Dermis microvascular lymphatic vessel endothelial cell (primary cell): ENCODE measurements around the gene TXLNG. TPM values are rescaled to one million over a fixed set of nuclear protein-coding genes. Genes with fewer than 3 reads are reported as not detected.
"Not testable (repeated sequence)": the region's sequence is repeated elsewhere in the genome, so short reads cannot be mapped to it uniquely, and the experiment has no call there.

ENCODE experiments used
- DNase-seq, 2 donors: peaks; one replicate each; pipeline versions ENCODE4 v3.0.0 to v3.0.0-alpha.2; 2010; ENCODE audit warnings: low read depth in 2 of 2
- total RNA-seq: library from RNA; depleted of rRNA; stranded (reverse); fragments of >200 nt; gene quantifications from 2 replicates; pipeline ENCODE4 v1.2.1, GENCODE V29; 2014

TXLNG gene
- total RNA-seq, 1 donor from 2014 or later, result 4.9 TPM

GRCh38 chrX:16838202-16839066 lies 52.2 kb downstream of the TXLNG start:
- DNase-seq, result peak; percentile 9 to 80

- DNase-seq, result no peak
Measured at GRCh38 chrX:16839219-16839851, 53.1 kb downstream of the TXLNG start.

GRCh38 chrX:16839852-16840460 lies 53.7 kb downstream of the TXLNG start:
- DNase-seq, result peak in 1 of 2 donors; percentile 3

GRCh38 chrX:16842684-16843083 lies 56.4 kb downstream of the TXLNG start:
- DNase-seq, result no peak

- no peak for DNase-seq
Measured at GRCh38 chrX:16843208-16843909, 57.1 kb downstream of the TXLNG start.

- no peak for DNase-seq
Measured at GRCh38 chrX:16845686-16846085, 59.4 kb downstream of the TXLNG start.

- no peak for DNase-seq
Measured at GRCh38 chrX:16848541-16848940, 62.3 kb downstream of the TXLNG start.

GRCh38 chrX:16851421-16851820 lies 65.2 kb downstream of the TXLNG start:
- no peak for DNase-seq

GRCh38 chrX:16851827-16852226 lies 65.6 kb downstream of the TXLNG start:
- DNase-seq, result no peak

GRCh38 chrX:16852617-16853179 lies 66.4 kb downstream of the TXLNG start:
- no peak for DNase-seq

GRCh38 chrX:16853537-16853936 lies 67.3 kb downstream of the TXLNG start:
- no peak for DNase-seq

GRCh38 chrX:16855363-16856075 lies 69.3 kb downstream of the TXLNG start:
- no peak for DNase-seq

GRCh38 chrX:16856076-16856404 lies 69.8 kb downstream of the TXLNG start:
- not testable (repeated sequence) for DNase-seq

- DNase-seq, result no peak
Measured at GRCh38 chrX:16856744-16857143, 70.5 kb downstream of the TXLNG start.

GRCh38 chrX:16862829-16863228 lies 76.6 kb downstream of the TXLNG start:
- no peak for DNase-seq

- no peak for DNase-seq
Measured at GRCh38 chrX:16867947-16868346, 81.7 kb downstream of the TXLNG start.

- no peak for DNase-seq
Measured at GRCh38 chrX:16868920-16869319, 82.7 kb downstream of the TXLNG start.

- DNase-seq, result peak in 1 of 2 donors; percentile 43
Measured at GRCh38 chrX:16869393-16870094, 83.3 kb downstream of the TXLNG start.

GRCh38 chrX:16870095-16870861 lies 84.0 kb downstream of the TXLNG start, which contains the start of gene RBBP7:
RBBP7 (minus strand) TSS chrX:16870362; CDS start chrX:16870053, 309 bp downstream.
- DNase-seq, result peak; percentile 82 to 90
